OCI-LY3 (cell line): ENCODE results near the gene FKBP10.

ENCODE experiments used
- CTCF ChIP-seq: fragments of 200-600, 300-600 bp; sonication (generic); IDR thresholded peaks from 2 replicates; pipeline ENCODE4 v1.5.1; 2014; ENCODE audit warnings: antibody characterized with exemption, low read length, low read depth
- EZH2phosphoT487 ChIP-seq: fragments of 200-600 bp; shearing (Covaris generic); IDR thresholded peaks from 2 replicates; pipeline ENCODE4 v1.6.1; 2018; ENCODE audit warnings: antibody characterized with exemption, mixed run types, low read depth

DNA sequence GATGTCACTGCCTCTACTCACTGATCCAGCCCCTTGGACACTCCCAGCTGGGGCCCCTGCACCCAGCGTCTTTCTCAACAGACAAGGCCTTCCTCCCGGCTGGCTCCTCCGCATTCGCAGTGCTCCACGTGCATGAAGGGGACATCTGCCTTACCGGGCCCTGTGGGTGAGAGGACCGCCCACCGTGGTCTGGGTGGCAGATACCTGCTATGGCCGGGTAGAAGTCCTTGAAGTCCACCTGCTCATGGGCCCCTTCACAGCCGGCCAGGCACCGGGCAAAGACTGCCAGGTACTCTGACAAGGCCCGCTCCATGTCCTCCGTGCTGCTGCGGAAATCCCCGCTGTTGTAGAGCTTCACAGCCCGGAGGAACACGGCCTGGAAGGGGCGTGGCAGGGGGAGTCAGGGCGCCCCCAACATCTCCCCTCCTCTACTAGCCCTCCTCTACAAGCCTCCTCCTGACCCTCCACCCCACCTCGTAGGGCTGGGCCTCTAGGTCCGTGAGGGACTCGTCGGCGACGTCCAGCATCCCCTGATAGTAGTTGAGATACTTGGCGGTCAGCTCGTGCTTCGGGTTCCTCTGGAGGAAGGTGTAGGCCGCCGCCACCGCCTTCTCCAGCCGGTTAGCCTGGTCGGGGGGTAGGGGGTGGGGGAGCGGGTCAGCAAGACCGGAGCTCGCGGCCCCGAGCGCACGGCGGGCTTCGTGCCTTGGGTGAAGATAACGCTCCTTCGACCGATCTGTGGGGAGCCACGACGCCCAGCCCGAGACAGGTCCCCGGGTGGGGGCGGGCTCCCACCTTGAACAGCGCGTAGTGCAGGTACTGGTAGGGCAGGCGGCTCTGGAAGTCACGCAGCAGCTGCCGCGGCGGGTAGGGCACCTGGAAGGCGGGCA, 1.9 kb upstream of the FKBP10 start:
- TF ChIP-seq EZH2phosphoT487 (no peak), CTCF (no peak)
